Psoas muscle (tissue), 8 donors: Measurements from ENCODE around the gene SLC16A4. TPM values are rescaled to one million over a fixed set of nuclear protein-coding genes. Genes with fewer than 3 reads are reported as not detected.

Experiments
- ATAC-seq, 4 donors: fragments of 200-7000 bp; cut with Tn5 transposase; one replicate each; pipeline ENCODE4 v1.9.1; 2020; ENCODE audit warnings: moderate library complexity in 3 of 4, mild to moderate bottlenecking in 2 of 4
- DNase-seq, 2 donors: peaks; one replicate each; pipeline ENCODE4 v3.0.0-alpha.2; 2020
- H3K27ac ChIP-seq: fragments of 200-600 bp; one replicate; pipeline ENCODE4 v1.8.0; 2022
- H3K27me3 ChIP-seq, 3 donors: fragments of 200-600 bp in 1 of 3; one replicate each; pipeline versions ENCODE4 v1.6.1 to v1.8.0; 2013 to 2022; ENCODE audit warnings: low read length in 2 of 3, mild to moderate bottlenecking in 2 of 3, moderate library complexity in 1 of 3; ENCODE audit not compliant: insufficient read depth in 3 of 3
- H3K36me3 ChIP-seq, 2 donors: fragments of 200-600 bp in 1 of 2; one replicate each; pipeline versions ENCODE4 v1.6.1 to v1.8.0; 2013 to 2022; ENCODE audit warnings: low read depth in 1 of 2, mild to moderate bottlenecking in 1 of 2, moderate library complexity in 1 of 2; ENCODE audit not compliant: insufficient read depth in 1 of 2
- H3K4me1 ChIP-seq: fragments of 200-600 bp; one replicate; pipeline ENCODE4 v1.8.0; 2022
- H3K4me3 ChIP-seq: fragments of 200-600 bp; one replicate; pipeline ENCODE4 v1.8.0; 2022; ENCODE audit warnings: mild to moderate bottlenecking
- H3K9me3 ChIP-seq: fragments of 200-600 bp; one replicate; pipeline ENCODE4 v1.8.0; 2022
- CTCF ChIP-seq: fragments of 200-600 bp; IDR thresholded peaks from one replicate; pipeline ENCODE4 v1.8.0; 2022; ENCODE audit warnings: antibody characterized with exemption
- WGBS, 3 donors: extraction: QIAGEN DNeasy Blood & Tissue Kit; methylation state at CpG; one replicate each; pipeline versions ENCODE4 v1.1.6 to v1.1.7; 2013; 5-methylcytosine and 5-hydroxymethylcytosine counted together
- intact Hi-C, 2 donors: fragments of 100-400 bp; cut with DNase I; formaldehyde crosslinking; loops; one replicate each; pipeline versions ENCODE4 v1.11.0 to v1.14.2; 2022
- polyA plus RNA-seq, 3 donors: library from polyadenylated mRNA; stranded (reverse); fragments of 200-250 nt; gene quantifications; one replicate each; pipeline ENCODE4 v1.2.3, GENCODE V29; 2013
- total RNA-seq, 4 donors: library from RNA; stranded (reverse); fragmentation: NEBNext Ultra II Directional in 2 of 4; extraction: Animal tissue kit (Norgen Biotek cat#: 25700) in 2 of 4; gene quantifications; one replicate each; pipeline versions ENCODE4 v1.2.1 to v1.2.4, GENCODE V29; 2021 to 2023
- donor health status: healthy with polysubstance abuse.
- donor health status: DM: no; HTN: no; CAD: no; lungs with moderate emphysema.
- donor health status: Bipolar disorder and iron deficiency.
- donor health status: healthy.
- donor health status: DM: yes; HTN: yes; CAD: no.
- donor health status: DM: no; HTN: no; CAD: no.
- donor health status: DM: no; HTN: no; CAD: no.
- donor health status: DM: yes; HTN: yes; CAD: no.

SLC16A4 gene
- total and polyA plus RNA-seq, 7 donors = 0.79 to 4.3 (median 1.0) TPM

- no peaks in the 10 kb centered on the region for H3K4me1 ChIP-seq
- intact Hi-C loops = no loop called here
- no peaks in the 10 kb centered on the region for H3K27me3 ChIP-seq
- no peaks in the 10 kb centered on the region for H3K9me3 ChIP-seq
- H3K27ac ChIP-seq = no peak overlapping the region
- no peak overlapping the region for H3K4me3 ChIP-seq
- WGBS, 3 donors = 86 to 90% (median 89%) methylated on average over 2 of the region's 2 CpGs
- no peak for TF ChIP-seq CTCF
- DNase-seq (no peak), ATAC-seq (no peak)
- H3K36me3 ChIP-seq = peaks cover 0 to 48% of the 10 kb centered on the region in 2 donors
These were observed 2.5 kb upstream of the SLC16A4 start for GRCh38 chr1:110393286-110393685.

GRCh38 chr1:110390096-110390495 lies 730 bp downstream of the SLC16A4 start:
- peak; percentile 37 to 58 for DNase-seq
- intact Hi-C loops = no loop called here
- H3K27me3 ChIP-seq = no peaks in the 10 kb centered on the region
- H3K36me3 ChIP-seq = peaks cover 0 to 25% of the 10 kb centered on the region in 2 donors
- H3K4me3 ChIP-seq = peak overlapping the region; percentile 43
- H3K9me3 ChIP-seq = no peaks in the 10 kb centered on the region
- peak in 3 of 4 donors; percentile 53 to 79 (median 74) for ATAC-seq
- 58 to 71% (median 62%) methylated on average over 6 of the region's 6 CpGs for WGBS, 3 donors
- no peaks in the 10 kb centered on the region for H3K4me1 ChIP-seq
- TF ChIP-seq CTCF = no peak
- H3K27ac ChIP-seq = peak overlapping the region; percentile 46

- ATAC-seq = no peak
- no peak overlapping the region for H3K27ac ChIP-seq
- H3K36me3 ChIP-seq = peaks cover 0 to 25% of the 10 kb centered on the region in 2 donors
- no peaks in the 10 kb centered on the region for H3K9me3 ChIP-seq
- DNase-seq = no peak
- H3K27me3 ChIP-seq = no peaks in the 10 kb centered on the region
- intact Hi-C loops = no loop called here
- TF ChIP-seq CTCF = no peak
- no peaks in the 10 kb centered on the region for H3K4me1 ChIP-seq
- 89 to 100% (median 97%) methylated on average over 1 of the region's 1 CpG for WGBS, 3 donors
- H3K4me3 ChIP-seq = no peak overlapping the region
These were observed 3.6 kb downstream of the SLC16A4 start for GRCh38 chr1:110387048-110387754.

GRCh38 chr1:110385369-110385768 lies 5.5 kb downstream of the SLC16A4 start:
- DNase-seq (no peak), ATAC-seq (no peak)
- Histone ChIP-seq H3K36me3 (peaks cover 0 to 35% of the 10 kb centered on the region in 2 donors), H3K9me3 (no peaks in the 10 kb centered on the region), H3K27ac (no peak overlapping the region), H3K27me3 (no peaks in the 10 kb centered on the region), H3K4me3 (no peak overlapping the region), H3K4me1 (no peaks in the 10 kb centered on the region)
- intact Hi-C loops = no loop called here
- no peak for TF ChIP-seq CTCF
- WGBS, 3 donors = 96 to 100% (median 100%) methylated on average over 1 of the region's 1 CpG
